Measurements from ENCODE around the gene XIRP2. TPM values are rescaled to one million over a fixed set of nuclear protein-coding genes. Genes with fewer than 3 reads are reported as not detected.

Gene XIRP2
- total RNA-seq, 4 donors from 2014 or later: not detected

- TF ChIP-seq, protein P1, sequence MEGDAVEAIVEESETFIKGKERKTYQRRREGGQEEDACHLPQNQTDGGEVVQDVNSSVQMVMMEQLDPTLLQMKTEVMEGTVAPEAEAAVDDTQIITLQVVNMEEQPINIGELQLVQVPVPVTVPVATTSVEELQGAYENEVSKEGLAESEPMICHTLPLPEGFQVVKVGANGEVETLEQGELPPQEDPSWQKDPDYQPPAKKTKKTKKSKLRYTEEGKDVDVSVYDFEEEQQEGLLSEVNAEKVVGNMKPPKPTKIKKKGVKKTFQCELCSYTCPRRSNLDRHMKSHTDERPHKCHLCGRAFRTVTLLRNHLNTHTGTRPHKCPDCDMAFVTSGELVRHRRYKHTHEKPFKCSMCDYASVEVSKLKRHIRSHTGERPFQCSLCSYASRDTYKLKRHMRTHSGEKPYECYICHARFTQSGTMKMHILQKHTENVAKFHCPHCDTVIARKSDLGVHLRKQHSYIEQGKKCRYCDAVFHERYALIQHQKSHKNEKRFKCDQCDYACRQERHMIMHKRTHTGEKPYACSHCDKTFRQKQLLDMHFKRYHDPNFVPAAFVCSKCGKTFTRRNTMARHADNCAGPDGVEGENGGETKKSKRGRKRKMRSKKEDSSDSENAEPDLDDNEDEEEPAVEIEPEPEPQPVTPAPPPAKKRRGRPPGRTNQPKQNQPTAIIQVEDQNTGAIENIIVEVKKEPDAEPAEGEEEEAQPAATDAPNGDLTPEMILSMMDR (IDR thresholded peaks at IDR 0.05; ENCODE audit: low read depth): no peak
Observed at GRCh38 chr2:166994588-166995336, 106.5 kb downstream of the XIRP2 start.

GRCh38 chr2:166996465-166996864, 108.2 kb downstream of the XIRP2 start:
- TF ChIP-seq, protein P1 (IDR thresholded peaks at IDR 0.05; ENCODE audit: low read depth): no peak

GRCh38 chr2:167001165-167001564, 112.9 kb downstream of the XIRP2 start:
- TF ChIP-seq, protein P1 (IDR thresholded peaks at IDR 0.05; ENCODE audit: low read depth): no peak

DNA sequence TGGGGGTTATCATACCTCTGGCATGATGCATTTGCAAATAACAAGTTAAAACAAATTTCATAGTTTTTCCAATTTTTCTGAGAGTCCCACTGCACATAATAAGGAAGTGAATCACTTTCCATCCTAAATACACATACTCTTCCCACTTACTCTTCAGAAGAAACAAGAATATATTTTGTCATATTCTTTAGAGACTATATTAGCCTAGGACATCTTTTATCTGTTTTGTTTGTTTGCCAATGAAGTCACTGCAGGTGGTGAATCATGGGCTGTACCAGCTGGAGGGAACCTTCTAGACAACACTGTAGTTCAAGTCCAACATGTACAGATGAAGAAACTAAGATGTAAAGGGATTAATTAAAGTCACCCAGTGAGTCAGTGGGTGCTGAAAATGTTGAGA, 116.8 kb downstream of the XIRP2 start:
- TF ChIP-seq, protein P1 (IDR thresholded peaks at IDR 0.05; ENCODE audit: low read depth): no peak

DNA sequence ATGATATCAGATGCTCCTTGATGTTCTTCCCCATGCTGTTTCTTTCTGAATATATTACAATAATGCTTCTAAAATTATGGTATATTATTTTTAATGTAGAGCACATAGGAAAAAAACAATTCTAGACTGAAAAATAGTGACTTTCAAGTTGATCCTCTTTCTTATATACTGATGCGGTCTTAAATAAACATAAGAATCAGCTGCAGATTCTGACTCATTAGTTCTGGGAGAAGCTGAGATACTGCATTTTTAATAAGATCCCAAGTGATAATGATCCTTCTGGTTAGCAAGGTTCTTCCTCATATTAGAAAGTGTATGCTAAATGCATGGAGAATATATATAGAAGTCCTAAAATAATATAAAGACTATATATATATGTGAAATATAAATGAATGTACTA, 124.9 kb downstream of the XIRP2 start:
- TF ChIP-seq, protein P1 (IDR thresholded peaks at IDR 0.05; ENCODE audit: low read depth): no peak

DNA sequence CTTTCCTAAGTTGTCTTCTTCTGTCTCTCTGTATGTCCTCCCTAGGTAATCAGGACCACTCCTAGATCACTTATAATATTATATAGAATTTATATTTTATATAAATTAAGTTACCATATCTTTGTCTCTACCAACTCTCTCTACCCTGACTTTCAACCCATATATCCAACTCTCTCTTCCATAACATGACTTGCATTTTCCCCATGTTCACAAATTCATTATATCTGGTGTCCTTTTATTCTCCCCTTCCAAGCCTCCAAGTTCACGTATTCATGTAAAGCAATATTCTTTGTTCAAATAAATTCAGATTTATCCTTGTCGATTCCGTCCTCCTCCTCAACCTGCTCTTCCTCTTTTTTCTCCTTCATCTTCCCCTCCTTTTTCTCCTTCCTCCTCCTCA, 127.5 kb downstream of the XIRP2 start:
- TF ChIP-seq, protein P1 (IDR thresholded peaks at IDR 0.05; ENCODE audit: low read depth): no peak

DNA sequence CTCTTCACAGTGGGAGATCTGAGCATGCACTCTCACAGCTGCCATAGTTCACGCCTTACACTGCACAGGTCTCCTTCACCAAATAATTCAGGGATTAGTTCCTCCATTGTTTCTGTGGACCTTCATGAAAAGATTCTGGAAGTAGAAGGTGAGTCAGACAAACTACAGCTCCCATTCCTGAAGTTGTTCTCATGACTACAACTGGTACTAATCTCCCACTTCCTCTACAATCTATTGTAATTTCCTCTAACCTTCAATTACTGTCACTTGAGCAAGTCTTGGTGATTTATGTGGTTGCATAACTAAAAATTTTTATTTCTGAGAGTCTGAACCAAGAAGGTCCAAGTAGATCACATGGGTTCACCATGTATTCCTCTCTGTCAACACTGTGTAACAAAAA, 128.7 kb downstream of the XIRP2 start:
- TF ChIP-seq, protein P1 (IDR thresholded peaks at IDR 0.05; ENCODE audit: low read depth): no peak

Data from subcutaneous adipose tissue (tissue), 4 donors.